Mucosa of stomach (tissue), 1 donor: ENCODE data around the gene SUMF2.
A peak's percentile ranks its signal among the peaks of the same experiment; 100 is the strongest.
"Not testable (repeated sequence)": the region's sequence is repeated elsewhere in the genome, so short reads cannot be mapped to it uniquely, and the experiment has no call there.

ENCODE experiments used
- H3K27me3 ChIP-seq: one replicate; pipeline ENCODE4 v1.7.0; 2013; ENCODE audit warnings: mild to moderate bottlenecking, low read length; ENCODE audit not compliant: control insufficient read depth, insufficient read depth
- H3K36me3 ChIP-seq: one replicate; pipeline ENCODE4 v1.7.0; 2013; ENCODE audit warnings: low read length; ENCODE audit not compliant: control insufficient read depth, insufficient read depth
- H3K4me1 ChIP-seq: one replicate; pipeline ENCODE4 v1.7.0; 2013; ENCODE audit warnings: mild to moderate bottlenecking, low read length; ENCODE audit not compliant: control insufficient read depth, insufficient read depth
- H3K4me3 ChIP-seq: one replicate; pipeline ENCODE4 v1.7.0; 2013; ENCODE audit warnings: low read length
- H3K9ac ChIP-seq: one replicate; pipeline ENCODE4 v1.7.0; 2013; ENCODE audit warnings: mild to moderate bottlenecking, low read length, moderate library complexity
- H3K9me3 ChIP-seq: one replicate; pipeline ENCODE4 v1.7.0; 2013; ENCODE audit warnings: mild to moderate bottlenecking, low read length, moderate library complexity; ENCODE audit not compliant: control insufficient read depth
- donor health status: Pancreatic carcinoma.

Gene SUMF2

GRCh38 chr7:56046721-56047445 is 17.2 kb upstream of the SUMF2 start:
- no peaks in the 10 kb centered on the region for H3K27me3 ChIP-seq
- H3K9ac ChIP-seq: no peak overlapping the region

GRCh38 chr7:56047446-56048116 is 16.5 kb upstream of the SUMF2 start:
- H3K9ac ChIP-seq, H3K36me3 ChIP-seq, H3K27me3 ChIP-seq, H3K4me3 ChIP-seq, H3K9me3 ChIP-seq: not testable (repeated sequence)
- H3K4me1 ChIP-seq: peaks cover 23% of the 10 kb centered on the region

More at GRCh38 chr7:56046721-56047445, 17.2 kb upstream of the SUMF2 start:
- Histone ChIP-seq H3K9me3 (no peaks in the 10 kb centered on the region), H3K36me3 (no peaks in the 10 kb centered on the region), H3K4me1 (peaks cover 20% of the 10 kb centered on the region), H3K4me3 (no peak overlapping the region)

GRCh38 chr7:56048245-56048644 is 15.8 kb upstream of the SUMF2 start:
- Histone ChIP-seq H3K4me3 (no peak overlapping the region), H3K9me3 (no peaks in the 10 kb centered on the region), H3K36me3 (no peaks in the 10 kb centered on the region), H3K9ac (no peak overlapping the region), H3K27me3 (no peaks in the 10 kb centered on the region), H3K4me1 (peaks cover 29% of the 10 kb centered on the region)

GRCh38 chr7:56048763-56049162 is 15.3 kb upstream of the SUMF2 start:
- H3K4me1 ChIP-seq: peaks cover 32% of the 10 kb centered on the region
- H3K9ac ChIP-seq, H3K9me3 ChIP-seq, H3K36me3 ChIP-seq, H3K4me3 ChIP-seq, H3K27me3 ChIP-seq: not testable (repeated sequence)

GRCh38 chr7:56051053-56051338 is 13.1 kb upstream of the SUMF2 start:
- no peaks in the 10 kb centered on the region for H3K27me3 ChIP-seq
- H3K4me1 ChIP-seq: peaks cover 32% of the 10 kb centered on the region

GRCh38 chr7:56051339-56052191 is 12.5 kb upstream of the SUMF2 start, which contains the start of the genes CCT6A and PSPH:
Gene CCT6A (plus strand): TSS chr7:56051765. CDS start chr7:56051849, 84 bp downstream.
Gene PSPH (minus strand): TSS chr7:56051444. CDS start chr7:56021212, 30,232 bp downstream.
- Histone ChIP-seq H3K36me3 (no peaks in the 10 kb centered on the region), H3K4me3 (peak within 1 kb of the TSS; percentile 83), H3K9me3 (no peaks in the 10 kb centered on the region), H3K9ac (peak within 1 kb of the TSS; percentile 94), H3K4me1 (peaks cover 30% of the 10 kb centered on the region), H3K27me3 (no peaks in the 10 kb centered on the region)

More at GRCh38 chr7:56051053-56051338, 13.1 kb upstream of the SUMF2 start:
- H3K9ac ChIP-seq: peak overlapping the region; percentile 94
- peak overlapping the region; percentile 83 for H3K4me3 ChIP-seq
- H3K36me3 ChIP-seq: no peaks in the 10 kb centered on the region
- H3K9me3 ChIP-seq: no peaks in the 10 kb centered on the region

GRCh38 chr7:56053379-56053778 is 10.7 kb upstream of the SUMF2 start:
- no peaks in the 10 kb centered on the region for H3K36me3 ChIP-seq

GRCh38 chr7:56053993-56054392 is 10.1 kb upstream of the SUMF2 start:
- Histone ChIP-seq H3K9me3 (no peaks in the 10 kb centered on the region), H3K27me3 (no peaks in the 10 kb centered on the region), H3K4me3 (no peak overlapping the region), H3K36me3 (no peaks in the 10 kb centered on the region), H3K9ac (no peak overlapping the region), H3K4me1 (peaks cover 15% of the 10 kb centered on the region)

More at GRCh38 chr7:56053379-56053778, 10.7 kb upstream of the SUMF2 start:
- peak overlapping the region; percentile 94 for H3K9ac ChIP-seq
- H3K27me3 ChIP-seq: no peaks in the 10 kb centered on the region
- H3K4me1 ChIP-seq: peaks cover 19% of the 10 kb centered on the region
- H3K9me3 ChIP-seq: no peaks in the 10 kb centered on the region
- H3K4me3 ChIP-seq: no peak overlapping the region

- H3K4me1 ChIP-seq: peaks cover 8% of the 10 kb centered on the region
- H3K27me3 ChIP-seq: no peaks in the 10 kb centered on the region
- H3K9ac ChIP-seq: no peak overlapping the region
- no peaks in the 10 kb centered on the region for H3K9me3 ChIP-seq
- peaks cover 5% of the 10 kb centered on the region for H3K36me3 ChIP-seq
- no peak overlapping the region for H3K4me3 ChIP-seq
Measured at GRCh38 chr7:56062382-56062781, 1.7 kb upstream of the SUMF2 start.

- Histone ChIP-seq H3K36me3 (peaks cover 5% of the 10 kb centered on the region), H3K4me3 (peak overlapping the region; percentile 72), H3K9me3 (no peaks in the 10 kb centered on the region), H3K4me1 (peaks cover 8% of the 10 kb centered on the region), H3K27me3 (no peaks in the 10 kb centered on the region), H3K9ac (peak overlapping the region; percentile 77)
Measured at GRCh38 chr7:56063500-56063881, 595 bp upstream of the SUMF2 start.

GRCh38 chr7:56066376-56066775 is 2.3 kb downstream of the SUMF2 start:
- H3K9ac ChIP-seq, H3K4me1 ChIP-seq, H3K9me3 ChIP-seq, H3K27me3 ChIP-seq, H3K36me3 ChIP-seq, H3K4me3 ChIP-seq: not testable (repeated sequence)

GRCh38 chr7:56074371-56074791 is 10.3 kb downstream of the SUMF2 start:
- no peaks in the 10 kb centered on the region for H3K27me3 ChIP-seq
- no peaks in the 10 kb centered on the region for H3K9me3 ChIP-seq
- H3K9ac ChIP-seq: no peak overlapping the region
- H3K36me3 ChIP-seq: no peaks in the 10 kb centered on the region
- peaks cover 9% of the 10 kb centered on the region for H3K4me1 ChIP-seq
- no peak overlapping the region for H3K4me3 ChIP-seq
